HepG2 (cell line): ENCODE data around the gene THOC5. TPM values are rescaled to one million over a fixed set of nuclear protein-coding genes. Genes with fewer than 3 reads are reported as not detected.

ENCODE experiments used
- AKAP8 ChIP-seq: sonication (generic); formaldehyde crosslinking; IDR thresholded peaks from 2 replicates; pipeline ENCODE4 v1.5.1; 2020; ENCODE audit warnings: mild to moderate bottlenecking, missing genetic modification reagents
- ARID4A ChIP-seq: sonication (generic); formaldehyde crosslinking; IDR thresholded peaks from 2 replicates; pipeline ENCODE4 v1.5.0; 2020; ENCODE audit warnings: mild to moderate bottlenecking, missing genetic modification reagents, borderline replicate concordance
- FOXA3 ChIP-seq: IDR thresholded peaks from 2 replicates; pipeline ENCODE4 v1.6.1; 2016; ENCODE audit warnings: missing genetic modification reagents, missing compliant biosample characterization
- GATAD2A ChIP-seq: IDR thresholded peaks from 2 replicates; pipeline ENCODE4 v1.6.1; 2016
- NONO ChIP-seq, 2 experiments: fragments of 450-650 bp in 1 of 2; sonication (generic) in 1 of 2; formaldehyde crosslinking in 1 of 2; IDR thresholded peaks in 1 of 2; conservative IDR thresholded peaks in 1 of 2; 2 replicates each; pipeline versions ENCODE4 v1.6.1 to v1.8.0; 2017 to 2022; ENCODE audit warnings: mild to moderate bottlenecking in 1 of 2, missing genetic modification reagents in 1 of 2, moderate library complexity in 1 of 2
- PPARG ChIP-seq: conservative IDR thresholded peaks from 2 replicates; pipeline ENCODE4 v1.6.1; 2016; ENCODE audit warnings: missing biosample characterization, missing genetic modification reagents
- SALL1 ChIP-seq: sonication (generic); formaldehyde crosslinking; IDR thresholded peaks from 2 replicates; pipeline ENCODE4 v1.8.0; 2022; ENCODE audit warnings: mild to moderate bottlenecking, missing genetic modification reagents
- SCMH1 ChIP-seq: sonication (generic); formaldehyde crosslinking; IDR thresholded peaks from 2 replicates; pipeline ENCODE4 v1.9.0; 2021; ENCODE audit warnings: missing genetic modification reagents, mild to moderate bottlenecking, borderline replicate concordance
- TBL1XR1 ChIP-seq: fragments of 150-350 bp; IDR thresholded peaks from 2 replicates; pipeline ENCODE4 v1.6.1; 2014; ENCODE audit warnings: borderline replicate concordance, low read length; ENCODE audit not compliant: partially characterized antibody
- ZBTB7A ChIP-seq: sonication (generic); formaldehyde crosslinking; IDR thresholded peaks from 2 replicates; pipeline ENCODE4 v1.8.0; 2022; ENCODE audit warnings: mild to moderate bottlenecking, missing genetic modification reagents
- ZFP90 ChIP-seq: sonication (generic); formaldehyde crosslinking; IDR thresholded peaks from 2 replicates; pipeline ENCODE4 v1.8.0; 2022; ENCODE audit warnings: missing genetic modification reagents, mild to moderate bottlenecking, inconsistent platforms, borderline replicate concordance
- ZMYM2 ChIP-seq: sonication (generic); formaldehyde crosslinking; IDR thresholded peaks from 2 replicates; pipeline ENCODE4 v1.8.0; 2022; ENCODE audit warnings: mild to moderate bottlenecking, missing genetic modification reagents
- ZNF24 ChIP-seq: fragments of 450-650 bp; IDR thresholded peaks from 2 replicates; pipeline ENCODE4 v1.6.1; 2017; ENCODE audit warnings: antibody characterized with exemption, mild to moderate bottlenecking
- ZNF512B ChIP-seq: sonication (generic); formaldehyde crosslinking; IDR thresholded peaks from 2 replicates; pipeline ENCODE4 v1.5.1; 2020; ENCODE audit warnings: missing genetic modification reagents, mild to moderate bottlenecking, borderline replicate concordance
- ZNF691 ChIP-seq: sonication (generic); formaldehyde crosslinking; IDR thresholded peaks from 2 replicates; pipeline ENCODE4 v1.4.0; 2020; ENCODE audit warnings: missing genetic modification reagents, low read depth, mild to moderate bottlenecking, borderline replicate concordance
- ZNF709 ChIP-seq: sonication (generic); formaldehyde crosslinking; IDR thresholded peaks from 2 replicates; pipeline ENCODE4 v1.5.0; 2020; ENCODE audit warnings: mild to moderate bottlenecking, missing genetic modification reagents
- ZNF841 ChIP-seq: sonication (generic); formaldehyde crosslinking; IDR thresholded peaks from 2 replicates; pipeline ENCODE4 v1.8.1; 2023; ENCODE audit warnings: missing genetic modification reagents, borderline replicate concordance
- ZXDC ChIP-seq: sonication (generic); formaldehyde crosslinking; IDR thresholded peaks from 2 replicates; pipeline ENCODE4 v1.5.0; 2020; ENCODE audit warnings: mild to moderate bottlenecking, missing genetic modification reagents
- polyA plus RNA-seq, 8 experiments: library from polyadenylated mRNA; depleted of rRNA in 3 of 8; stranded (reverse) in 7 of 8; unstranded in 1 of 8; fragments of >200 nt; fragmentation: Illumina TruSeq in 4 of 8; extraction: Trizol in 4 of 8; gene quantifications; 2 replicates each; pipeline versions ENCODE4 v1.2.1 to v1.2.3, GENCODE V29; 2011 to 2016; ENCODE audit warnings: low read depth in 4 of 8, missing spikeins in 1 of 8, mixed read lengths in 1 of 8; ENCODE audit not compliant: insufficient read depth in 1 of 8
- total RNA-seq, 5 experiments: library from RNA; depleted of rRNA; stranded (reverse); fragments of >200 nt; fragmentation: Illumina TruSeq; extraction: Trizol; gene quantifications; 2 replicates each; pipeline ENCODE4 v1.2.3, GENCODE V29; 2016; ENCODE audit warnings: low read depth in 1 of 5

Gene THOC5
- total and polyA plus RNA-seq, 2 of the 13 experiments (the other 11 are each of a cell fraction or from before 2014, with no cell fraction given), result 45.8 to 46.7 TPM

- TF ChIP-seq ZNF512B (0 out of 2 replicates have a peak, but pooled peaks have one; percentile 68), ZNF691 (CRISPR knock-in tag) (peak; percentile 35; the same call in 1 of the 2 replicates), AKAP8 (peak; percentile 77), SALL1 (peak; percentile 61), TBL1XR1 (peak; percentile 57), SCMH1 (CRISPR knock-in tag) (no peak), NONO (IDR thresholded peaks at IDR 0.05) (no peak), NONO (CRISPR knock-in tag; conservative IDR thresholded peaks at IDR 0.05) (peak; percentile 79), ZNF841 (CRISPR knock-in tag) (no peak), FOXA3 (CRISPR knock-in tag) (peak; percentile 55; the same call in 1 of the 2 replicates), ZBTB7A (peak; percentile 81; the same call in 1 of the 2 replicates), ZNF709 (CRISPR knock-in tag) (0 out of 2 replicates have a peak, but pooled peaks have one; percentile 26), PPARG (0 out of 2 replicates have a peak, but pooled peaks have one; percentile 43), ZXDC (no peak), ZFP90 (CRISPR knock-in tag) (0 out of 2 replicates have a peak, but pooled peaks have one; percentile 48), ZNF24 (peak; percentile 64; the same call in 1 of the 2 replicates), ARID4A (CRISPR knock-in tag) (peak; percentile 28; the same call in 1 of the 2 replicates), ZMYM2 (CRISPR knock-in tag) (0 out of 2 replicates have a peak, but pooled peaks have one; percentile 20), GATAD2A (peak; percentile 64; the same call in 1 of the 2 replicates)
Measured at GRCh38 chr22:29570912-29571549, 17.5 kb upstream of the THOC5 start (continued).
